AG09319 (cell line): ENCODE results near the gene SLC25A41.
A peak's percentile ranks its signal among the peaks of the same experiment; 100 is the strongest.

ENCODE experiments used
- DNase-seq: peaks from one replicate; pipeline ENCODE4 v3.0.0-alpha.2; 2010; ENCODE audit warnings: low read depth; ENCODE audit errors: extremely low read depth
- CTCF ChIP-seq: IDR thresholded peaks from 2 replicates; pipeline ENCODE4 v1.5.1; 2011; ENCODE audit warnings: low read depth, mild to moderate bottlenecking, inconsistent platforms, low read length, moderate library complexity

SLC25A41 gene

DNA sequence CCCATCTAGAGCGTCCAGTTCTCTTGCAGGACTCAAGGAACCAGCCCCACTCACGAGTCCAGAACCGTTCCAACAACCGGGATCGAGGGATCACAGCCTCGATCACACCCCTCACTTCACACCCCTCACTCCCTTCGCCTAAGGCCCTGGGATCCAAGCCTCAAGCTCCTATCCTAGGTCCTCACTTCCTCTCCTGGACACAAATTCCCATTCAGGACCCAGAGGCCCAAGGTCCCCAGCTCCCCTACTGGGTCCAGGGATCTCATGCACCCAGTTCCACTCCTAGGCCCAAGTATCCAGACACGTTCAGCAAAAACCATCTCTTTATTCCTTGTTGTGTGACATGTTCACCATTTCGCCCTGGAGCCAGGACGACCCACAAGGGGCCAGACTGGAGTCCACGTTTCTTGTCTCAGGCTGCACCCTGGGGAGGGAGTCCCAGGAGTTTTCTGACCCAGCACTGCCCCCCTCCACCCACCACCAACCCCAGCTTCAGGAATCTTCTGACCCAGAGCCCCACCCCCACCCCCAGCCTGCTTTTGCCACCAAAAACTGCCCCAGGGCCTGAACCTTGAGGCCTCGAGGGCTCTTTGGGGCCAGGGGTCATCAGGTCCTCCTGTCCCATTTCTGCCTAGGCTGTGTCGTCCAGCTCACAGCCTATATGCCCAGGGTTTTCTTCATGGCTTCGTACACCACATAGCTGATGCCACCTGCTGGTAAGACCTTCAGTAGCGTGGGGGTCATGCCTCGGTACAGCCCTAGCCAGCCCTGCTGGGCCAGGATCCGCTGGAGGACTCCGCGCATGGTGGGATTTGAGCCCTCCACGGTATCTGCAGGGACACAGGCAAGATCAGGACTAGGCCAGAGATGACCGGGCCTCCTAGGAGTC is 7.6 kb downstream of the SLC25A41 start:
- no peak for DNase-seq
- TF ChIP-seq CTCF, result no peak

GRCh38 chr19:6424939-6425731 is 8.4 kb downstream of the SLC25A41 start:
- peak; percentile 100 for DNase-seq
- no peak for TF ChIP-seq CTCF

DNA sequence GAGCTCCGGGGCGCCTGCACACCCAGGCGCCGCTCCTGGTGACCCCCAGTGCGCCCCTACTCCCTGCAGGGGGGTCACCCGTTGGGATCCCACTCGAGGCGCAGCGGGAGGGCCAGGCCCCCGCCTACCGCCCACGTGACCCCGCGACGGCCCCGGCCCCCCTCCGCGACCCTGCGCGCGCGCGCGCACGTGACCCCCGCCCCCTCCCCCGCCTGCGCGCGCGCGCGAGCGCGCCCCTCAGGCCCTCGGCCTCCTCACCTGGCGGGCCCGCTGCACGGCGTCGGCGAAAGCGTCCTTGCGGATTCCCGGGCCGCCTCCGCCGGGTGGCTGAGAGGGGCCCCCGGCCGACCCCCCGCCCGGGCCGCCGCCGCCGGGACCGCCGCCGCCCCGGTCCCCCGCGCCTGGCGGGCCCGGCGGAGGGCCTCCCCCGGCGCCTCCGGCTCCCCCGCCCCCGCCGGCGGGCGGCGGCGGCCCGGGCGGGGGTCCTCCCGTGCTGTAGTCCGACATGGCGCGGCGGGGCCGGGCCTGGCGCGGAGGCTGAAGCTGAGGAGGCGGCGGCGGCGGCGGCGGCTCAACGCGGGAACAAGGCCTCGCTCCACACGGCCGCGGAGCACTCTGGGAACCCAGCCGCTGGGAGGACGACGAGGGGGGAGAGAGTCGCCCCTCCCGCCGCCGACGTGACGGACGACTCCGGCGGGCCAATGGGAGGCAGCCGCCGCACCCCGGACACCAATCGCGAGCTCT is 9.2 kb downstream of the SLC25A41 start, which contains the start of gene KHSRP:
Gene KHSRP, minus strand, starts transcription at position 617 of the 744 bp plus-strand sequence. Its CDS starts 110 bp downstream, at position 507.
- no peak for DNase-seq
- TF ChIP-seq CTCF, result no peak

GRCh38 chr19:6423499-6424194 is 9.9 kb downstream of the SLC25A41 start:
- no peak for DNase-seq
- no peak for TF ChIP-seq CTCF

GRCh38 chr19:6421075-6422014 is 12.2 kb downstream of the SLC25A41 start:
- no peak for DNase-seq

More at GRCh38 chr19:6421075-6422014, 12.2 kb downstream of the SLC25A41 start:
- TF ChIP-seq CTCF, result no peak
